Fibroblast of gingiva (primary cell): ENCODE data around the gene EXOSC10.
"Not testable (repeated sequence)": the region's sequence is repeated elsewhere in the genome, so short reads cannot be mapped to it uniquely, and the experiment has no call there.

Experiments used
- DNase-seq: peaks from one replicate; pipeline ENCODE4 v3.0.0-alpha.2; 2011; ENCODE audit warnings: low read depth

Gene EXOSC10

GRCh38 chr1:11109047-11109760 is 9.5 kb upstream of the EXOSC10 start:
- DNase-seq = no peak

- DNase-seq = no peak
Measured at GRCh38 chr1:11107599-11107998, 7.9 kb upstream of the EXOSC10 start.

- DNase-seq = no peak
Measured at GRCh38 chr1:11105586-11105985, 5.9 kb upstream of the EXOSC10 start.

- DNase-seq = no peak
Measured at GRCh38 chr1:11101347-11101746, 1.7 kb upstream of the EXOSC10 start.

- DNase-seq = not testable (repeated sequence)
Measured at GRCh38 chr1:11100806-11101205, 1.1 kb upstream of the EXOSC10 start.

- DNase-seq = no peak
Measured at GRCh38 chr1:11100149-11100493, 452 bp upstream of the EXOSC10 start.

- no peak for DNase-seq
Measured at GRCh38 chr1:11098931-11099309, 749 bp downstream of the EXOSC10 start.

GRCh38 chr1:11083784-11084183 is 15.9 kb downstream of the EXOSC10 start:
- DNase-seq = not testable (repeated sequence)

GRCh38 chr1:11080931-11081330 is 18.7 kb downstream of the EXOSC10 start:
- DNase-seq = no peak

- DNase-seq = peak; percentile 39
Measured at GRCh38 chr1:11078631-11079030, 21.0 kb downstream of the EXOSC10 start.

- not testable (repeated sequence) for DNase-seq
Measured at GRCh38 chr1:11073398-11073797, 26.3 kb downstream of the EXOSC10 start.

GRCh38 chr1:11072216-11072917 is 27.3 kb downstream of the EXOSC10 start:
- DNase-seq = no peak

GRCh38 chr1:11071463-11072215 is 28.0 kb downstream of the EXOSC10 start:
- no peak for DNase-seq

GRCh38 chr1:11070876-11071275 is 28.8 kb downstream of the EXOSC10 start:
- no peak for DNase-seq

- no peak for DNase-seq
Measured at GRCh38 chr1:11068600-11069473, 30.8 kb downstream of the EXOSC10 start.

GRCh38 chr1:11067716-11068599 is 31.7 kb downstream of the EXOSC10 start:
- DNase-seq = no peak

GRCh38 chr1:11065796-11066195 is 33.9 kb downstream of the EXOSC10 start:
- no peak for DNase-seq

GRCh38 chr1:11064942-11065341 is 34.7 kb downstream of the EXOSC10 start:
- no peak for DNase-seq

- DNase-seq = not testable (repeated sequence)
Measured at GRCh38 chr1:11063937-11064537, 35.6 kb downstream of the EXOSC10 start.

- peak; percentile 15 for DNase-seq
Measured at GRCh38 chr1:11062965-11063401, 36.7 kb downstream of the EXOSC10 start.
